M059J (cell line): Measurements from ENCODE around the gene RNF217. TPM values are rescaled to one million over a fixed set of nuclear protein-coding genes. Genes with fewer than 3 reads are reported as not detected.

ENCODE experiments used
- DNase-seq: peaks from one replicate; pipeline ENCODE4 v3.0.0-alpha.2; 2012; ENCODE audit warnings: low read depth
- total RNA-seq: library from RNA; depleted of rRNA; stranded (reverse); fragments of >200 nt; shearing (Covaris generic); gene quantifications from 2 replicates; pipeline ENCODE4 v1.2.3, GENCODE V29; 2014

The RNF217 gene
- total RNA-seq, 1 experiment from 2014 or later: 12.0 TPM

GRCh38 chr6:124962639-124963415 lies 590 bp downstream of the RNF217 start:
- DNase-seq: peak; percentile 65

- DNase-seq: peak; percentile 68
Measured at GRCh38 chr6:124963416-124963785, 1.2 kb downstream of the RNF217 start.

- DNase-seq: peak; percentile 59
Measured at GRCh38 chr6:124963831-124964763, 1.9 kb downstream of the RNF217 start.

- DNase-seq: peak; percentile 37
Measured at GRCh38 chr6:124964764-124965105, 2.5 kb downstream of the RNF217 start.

- DNase-seq: peak; percentile 53
Measured at GRCh38 chr6:124965424-124965850, 3.2 kb downstream of the RNF217 start.

GRCh38 chr6:124967444-124967843 lies 5.2 kb downstream of the RNF217 start:
- DNase-seq: no peak

- DNase-seq: peak; percentile 46
Measured at GRCh38 chr6:124968401-124968800, 6.2 kb downstream of the RNF217 start.

GRCh38 chr6:124970243-124970642 lies 8.0 kb downstream of the RNF217 start:
- no peak for DNase-seq

GRCh38 chr6:124970763-124971162 lies 8.5 kb downstream of the RNF217 start:
- no peak for DNase-seq

- no peak for DNase-seq
Measured at GRCh38 chr6:124973780-124974179, 11.5 kb downstream of the RNF217 start.

GRCh38 chr6:124974771-124975377 lies 12.6 kb downstream of the RNF217 start:
- no peak for DNase-seq

GRCh38 chr6:124977067-124977908 lies 15.1 kb downstream of the RNF217 start:
- DNase-seq: peak; percentile 76

- no peak for DNase-seq
Measured at GRCh38 chr6:124978451-124979293, 16.4 kb downstream of the RNF217 start.

GRCh38 chr6:124979294-124979678 lies 17.0 kb downstream of the RNF217 start:
- no peak for DNase-seq

GRCh38 chr6:124982669-124983068 lies 20.4 kb downstream of the RNF217 start:
- DNase-seq: no peak

GRCh38 chr6:124983383-124984083 lies 21.3 kb downstream of the RNF217 start:
- no peak for DNase-seq

GRCh38 chr6:124984668-124985338 lies 22.6 kb downstream of the RNF217 start:
- peak; percentile 70 for DNase-seq

GRCh38 chr6:124986164-124986563 lies 23.9 kb downstream of the RNF217 start:
- peak; percentile 56 for DNase-seq

- no peak for DNase-seq
Measured at GRCh38 chr6:124987291-124987690, 25.1 kb downstream of the RNF217 start.
